H1 (cell line): ENCODE data around the gene GRIK2. TPM values are rescaled to one million over a fixed set of nuclear protein-coding genes. Genes with fewer than 3 reads are reported as not detected.

ENCODE experiments used
- ATF2 ChIP-seq: IDR thresholded peaks from 2 replicates; pipeline ENCODE4 v1.6.1; 2012; ENCODE audit warnings: low read length, inconsistent platforms
- CBX8 ChIP-seq: fragments of 300-800, 300-1000 bp; sonication (generic); IDR thresholded peaks from 2 replicates; pipeline ENCODE4 v1.7.1; 2016; ENCODE audit warnings: low read depth, low read length, borderline replicate concordance
- E2F6 ChIP-seq: IDR thresholded peaks from 2 replicates; pipeline ENCODE4 v1.6.1; 2012; ENCODE audit warnings: inconsistent platforms
- EGR1 ChIP-seq: IDR thresholded peaks from 2 replicates; pipeline ENCODE4 v1.6.1; 2011; ENCODE audit warnings: low read depth, low read length, borderline replicate concordance
- HDAC2 ChIP-seq, 2 experiments: fragments of 300-600 bp in 1 of 2; sonication (generic) in 1 of 2; IDR thresholded peaks; 2 replicates each; pipeline ENCODE4 v1.6.1; 2011 to 2012; ENCODE audit warnings: low read depth in 2 of 2, low read length in 2 of 2, mild to moderate bottlenecking in 2 of 2, moderate library complexity in 2 of 2, borderline replicate concordance in 1 of 2, inconsistent platforms in 1 of 2
- POU5F1 ChIP-seq: IDR thresholded peaks from 2 replicates; pipeline ENCODE4 v1.6.1; 2011; ENCODE audit warnings: low read depth, mild to moderate bottlenecking, low read length, moderate library complexity
- RBBP5 ChIP-seq: IDR thresholded peaks from 2 replicates; pipeline ENCODE4 v1.7.1; 2012; ENCODE audit warnings: low read depth, mild to moderate bottlenecking, inconsistent platforms, low read length, moderate library complexity, borderline replicate concordance
- SAP30 ChIP-seq: fragments of 300-600 bp; sonication (generic); IDR thresholded peaks from 2 replicates; pipeline ENCODE4 v1.7.1; 2012; ENCODE audit warnings: low read length, moderate library complexity, mild to moderate bottlenecking, inconsistent platforms; ENCODE audit not compliant: insufficient read depth, insufficient replicate concordance
- SRF ChIP-seq: IDR thresholded peaks from 2 replicates; pipeline ENCODE4 v1.6.1; 2011; ENCODE audit warnings: mild to moderate bottlenecking, low read depth, low read length, moderate library complexity
- polyA plus RNA-seq, 7 experiments: library from polyadenylated mRNA; depleted of rRNA in 3 of 7; stranded (reverse) in 5 of 7; unstranded in 2 of 7; fragments of >200 nt in 5 of 7; fragments of 200-250 nt in 2 of 7; gene quantifications; 1 replicate in 5 of 7; 2 replicates in 1 of 7; 4 replicates in 1 of 7; pipeline versions ENCODE4 v1.2.1 to v1.2.3, GENCODE V29; 2011 to 2013; ENCODE audit warnings: missing spikeins in 2 of 7, mixed read lengths in 2 of 7
- total RNA-seq: library from RNA; stranded (reverse); fragmentation: NEBNext Ultra II Directional; extraction: Animal tissue kit (Norgen Biotek cat#: 25700); gene quantifications from 2 replicates; pipeline ENCODE4 v1.2.1, GENCODE V29; 2021

GRIK2 gene
- total and polyA plus RNA-seq, 2 of the 8 experiments (the other 6 are each of a cell fraction or from before 2014, with no cell fraction given), result 1.8 to 2.2 TPM

GRCh38 chr6:101716810-101717209, 323.3 kb downstream of the GRIK2 start (continued):
- TF ChIP-seq RBBP5 (no peak), ATF2 (no peak), CBX8 (no peak), SRF (no peak), SAP30 (no peak), HDAC2 (IDR thresholded peaks at IDR 0.05; ENCODE audit: borderline replicate concordance in 1 of 2, low read depth in 2 of 2, low read length in 2 of 2) (no peak), EGR1 (0 out of 2 replicates have a peak, but pooled peaks have one; percentile 39), E2F6 (no peak), POU5F1 (peak; percentile 59; the same call in 1 of the 2 replicates)
- TF ChIP-seq, all 59 proteins: peak for 8
